GM21529 (cell line): ENCODE measurements around the gene HOXB3.

Experiments
- ATAC-seq: cut with Tn5 transposase; IDR thresholded peaks from one replicate; pipeline ENCODE4 v1.9.1; 2021; ENCODE audit not compliant: unreplicated experiment

The HOXB3 gene

DNA sequence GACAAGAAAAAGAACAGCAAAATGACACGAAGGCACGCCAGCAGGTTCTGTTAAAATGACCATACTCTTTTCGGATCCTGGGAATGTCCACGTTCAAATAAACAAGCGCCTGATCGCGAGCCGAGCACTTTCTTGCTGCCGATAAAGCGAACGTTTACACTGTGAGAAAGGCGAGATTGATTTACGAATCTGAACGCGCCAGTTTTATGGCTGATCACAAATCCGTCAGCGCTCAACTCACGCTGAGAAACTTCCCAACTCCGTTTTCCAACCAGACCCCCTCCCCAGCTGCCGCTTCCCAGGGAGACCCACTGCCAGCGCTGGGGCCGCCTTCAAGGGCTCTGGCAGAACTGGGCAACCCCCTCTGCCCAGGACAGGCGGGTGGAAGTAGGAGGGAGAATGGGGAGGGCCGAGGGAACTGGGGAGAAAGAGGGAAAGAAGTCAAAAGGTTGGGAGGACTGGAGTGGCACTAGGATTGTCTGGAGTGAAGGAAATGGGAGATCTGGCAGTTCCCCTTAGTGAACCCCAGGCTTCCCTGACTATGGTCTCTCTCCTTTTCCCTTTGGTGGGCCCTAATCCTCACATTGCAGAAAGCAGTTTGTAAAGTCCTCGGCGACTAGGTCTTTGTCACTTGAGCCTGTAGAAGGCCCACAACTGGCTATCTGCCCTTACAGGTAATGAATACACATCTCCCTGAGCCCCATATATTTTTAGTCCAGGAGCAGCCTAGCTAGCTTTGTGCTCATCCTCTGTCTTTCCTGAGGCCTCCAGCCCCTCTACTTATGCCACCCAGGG is 18.8 kb downstream of the HOXB3 start:
- no peak for ATAC-seq

DNA sequence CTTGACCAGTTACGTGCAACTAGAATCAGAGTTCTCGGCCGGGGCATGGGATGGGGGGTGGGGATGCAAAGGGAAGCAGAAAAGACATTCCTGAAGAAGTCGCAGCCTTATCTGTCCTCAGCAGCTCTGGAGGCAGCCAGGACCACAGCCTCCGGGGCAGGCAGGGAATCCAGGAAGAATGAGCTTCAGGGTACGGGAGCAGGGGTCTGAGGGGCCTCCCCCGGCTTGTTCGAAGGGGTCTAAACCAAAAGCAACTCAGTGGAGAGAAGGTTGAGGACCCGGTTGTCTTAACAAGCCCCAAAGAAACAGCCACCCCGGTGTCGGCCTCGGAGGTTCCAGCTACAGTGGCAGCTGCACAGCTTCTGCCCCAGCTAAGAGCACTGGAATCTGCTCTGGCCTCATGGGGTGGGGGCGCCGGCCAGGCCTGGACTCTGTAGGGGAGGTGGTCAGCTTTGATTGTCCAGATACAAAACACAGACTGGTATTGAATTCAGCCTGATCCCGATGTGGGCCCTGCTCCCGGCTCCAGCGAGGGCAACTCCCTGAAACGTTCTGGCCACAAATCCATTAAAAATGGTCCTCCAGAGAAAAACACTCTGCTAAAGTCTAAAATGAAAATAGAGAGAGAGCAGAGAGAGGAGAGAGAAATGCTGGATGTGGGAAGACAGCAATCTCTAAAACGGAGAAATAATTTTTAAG is 19.6 kb downstream of the HOXB3 start:
- ATAC-seq: no peak

DNA sequence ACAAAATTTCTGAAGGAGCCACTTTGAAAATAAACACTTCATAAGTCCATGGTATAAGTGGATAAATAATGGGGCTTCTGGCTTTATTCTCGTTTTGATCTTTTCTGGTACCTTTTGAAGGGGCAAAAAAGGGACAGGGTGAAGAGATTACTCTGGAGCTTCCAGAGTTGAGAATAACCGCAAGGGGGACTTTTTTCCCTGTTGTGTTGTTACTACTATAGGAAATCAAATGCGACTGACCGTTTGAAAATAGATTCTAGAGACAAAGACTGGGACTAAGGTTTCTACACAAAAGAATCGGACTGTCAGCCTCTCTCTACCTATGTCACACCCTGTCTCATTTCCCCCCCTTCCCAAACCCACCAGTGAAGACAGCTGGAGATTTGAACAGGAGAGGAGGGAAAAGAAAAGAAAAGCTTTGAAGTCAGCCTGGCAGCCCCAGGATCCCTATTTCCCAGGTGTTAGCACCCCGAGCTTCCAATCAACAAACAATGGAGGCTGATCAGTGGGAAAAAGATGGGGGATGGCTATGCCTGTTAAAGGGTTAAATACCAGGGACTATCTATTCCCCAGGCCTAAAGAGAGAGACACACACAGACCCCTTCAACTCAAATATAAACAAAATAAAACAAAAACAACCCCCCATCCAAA is 20.2 kb downstream of the HOXB3 start:
- no peak for ATAC-seq

DNA sequence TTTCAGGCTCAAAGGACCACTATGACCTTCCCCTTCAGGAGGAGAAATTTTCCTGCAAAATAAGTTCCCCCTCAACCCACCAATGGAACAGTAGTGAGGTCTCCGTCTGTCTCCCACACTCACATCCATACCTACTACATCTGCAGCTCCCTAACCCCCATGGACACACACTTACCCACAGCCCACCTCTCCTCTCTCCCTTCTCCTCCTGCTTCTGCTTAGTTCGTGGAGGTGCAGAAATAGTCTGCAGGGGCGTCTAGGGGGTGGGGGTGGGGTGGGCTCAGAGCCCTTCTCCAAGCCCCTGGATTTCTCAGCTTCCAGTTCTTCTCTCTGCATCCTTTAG is 20.8 kb downstream of the HOXB3 start:
- ATAC-seq: no peak

DNA sequence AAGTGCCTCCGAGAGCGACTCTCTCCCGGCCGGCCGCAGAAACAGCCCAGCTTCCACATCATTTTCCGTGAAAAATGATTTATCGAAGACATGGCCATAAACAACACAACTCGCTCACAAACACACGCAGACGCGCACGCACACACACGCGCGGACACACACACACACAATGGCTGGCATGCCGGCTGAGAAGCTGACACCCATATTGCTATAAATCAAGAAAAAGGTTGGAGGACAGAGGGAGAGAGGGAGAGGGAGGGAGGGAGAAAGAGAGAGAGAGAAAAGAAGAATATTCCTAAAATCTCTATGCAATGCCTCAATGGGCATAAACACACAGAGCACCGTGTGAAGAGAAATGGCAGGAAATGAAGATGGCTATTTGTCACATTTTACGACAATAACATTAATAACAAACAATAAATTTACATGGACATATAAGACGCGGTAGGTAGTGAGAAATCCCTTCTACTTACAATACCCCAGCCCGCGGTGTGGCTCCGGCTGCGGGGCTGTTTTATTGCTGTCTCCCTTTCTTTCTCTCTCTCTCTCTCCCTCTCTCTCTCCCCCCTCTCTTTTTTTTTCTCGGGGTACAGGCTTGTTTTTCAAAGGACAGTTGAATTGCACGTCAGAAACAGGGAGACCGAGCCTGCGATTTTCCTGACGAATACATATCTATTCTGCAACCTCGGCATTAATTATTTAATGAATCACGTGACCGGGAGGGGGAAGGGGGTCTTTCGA is 21.4 kb downstream of the HOXB3 start:
- no peak for ATAC-seq

- no peak for ATAC-seq
Observed at GRCh38 chr17:48567646-48568354, 22.2 kb downstream of the HOXB3 start.

DNA sequence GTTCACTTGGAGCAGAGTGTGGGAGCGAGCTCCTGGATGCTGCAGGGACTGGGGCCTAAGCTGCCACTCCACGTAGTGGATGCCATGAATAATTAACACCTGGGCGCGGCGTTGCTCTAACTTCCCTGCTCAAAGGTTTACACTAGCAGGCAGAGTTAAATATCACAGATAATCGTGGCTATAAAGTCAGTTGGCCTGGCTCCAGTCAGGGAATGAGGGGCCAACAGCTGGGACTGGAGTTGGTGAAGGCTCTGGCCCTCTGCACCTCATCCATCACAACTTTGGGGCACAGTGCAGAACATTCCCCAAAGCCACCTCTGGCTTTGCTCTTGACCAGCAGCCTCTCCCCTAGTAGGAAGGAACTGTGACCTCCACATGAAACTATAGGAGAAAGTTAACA is 22.8 kb downstream of the HOXB3 start:
- no peak for ATAC-seq

DNA sequence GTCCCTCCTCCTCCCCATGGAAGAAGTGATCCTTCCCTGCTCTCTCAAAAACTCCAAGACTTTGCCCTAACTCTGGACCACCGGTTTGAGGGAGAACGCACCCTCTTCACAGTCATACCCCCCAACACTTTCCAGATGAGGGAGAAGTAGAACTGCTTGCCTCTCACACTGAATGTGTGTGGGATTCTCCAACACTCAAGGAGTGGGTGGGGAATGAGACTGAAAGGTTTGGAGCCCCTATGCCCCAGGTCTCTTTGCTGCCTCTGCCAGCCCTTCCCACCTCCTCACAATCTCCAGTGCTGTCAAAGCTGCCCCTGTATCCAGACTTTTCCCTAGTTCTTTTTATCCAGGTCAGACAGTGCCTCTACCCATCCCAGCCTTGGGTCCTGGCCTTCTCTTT is 23.3 kb downstream of the HOXB3 start:
- no peak for ATAC-seq

DNA sequence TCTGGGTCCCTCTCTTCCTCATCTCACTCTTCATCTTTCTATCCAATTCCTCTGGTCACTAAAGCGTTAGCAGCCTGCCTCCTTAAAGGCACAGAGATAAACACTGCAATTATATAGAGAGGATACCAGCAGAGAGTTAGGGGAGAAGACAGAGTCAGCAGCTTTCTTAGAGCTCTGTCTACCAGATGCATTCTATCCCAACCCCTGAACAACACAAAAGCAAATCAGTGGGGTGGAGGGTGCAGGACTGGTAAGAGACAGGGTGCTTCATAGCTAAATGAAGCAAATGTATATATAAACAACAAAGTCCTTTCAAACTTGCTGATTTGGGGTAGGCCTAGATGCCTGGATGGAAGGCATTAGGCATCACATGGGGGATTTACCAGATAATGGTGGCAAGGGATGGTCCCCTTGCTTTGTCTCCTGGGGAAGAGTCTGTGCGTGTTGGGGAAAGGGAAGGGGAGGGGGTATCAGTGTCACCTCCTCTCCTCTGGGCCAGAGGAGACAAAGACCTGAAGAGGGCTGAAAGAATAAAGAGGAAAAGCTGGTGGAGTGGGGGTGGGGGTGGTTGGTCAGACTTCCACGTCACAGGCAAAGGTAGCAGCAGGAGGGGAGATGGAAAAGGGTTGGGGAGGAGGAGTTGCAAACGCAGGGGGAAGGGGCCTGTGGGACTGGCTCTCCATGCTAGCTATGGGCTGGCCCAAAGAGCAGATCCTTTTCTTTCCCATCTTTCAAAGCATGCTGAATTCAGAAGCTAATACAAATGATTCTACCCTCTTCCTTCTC is 23.9 kb downstream of the HOXB3 start:
- no peak for ATAC-seq

GRCh38 chr17:48565022-48565554 is 25.0 kb downstream of the HOXB3 start:
- ATAC-seq: no peak

DNA sequence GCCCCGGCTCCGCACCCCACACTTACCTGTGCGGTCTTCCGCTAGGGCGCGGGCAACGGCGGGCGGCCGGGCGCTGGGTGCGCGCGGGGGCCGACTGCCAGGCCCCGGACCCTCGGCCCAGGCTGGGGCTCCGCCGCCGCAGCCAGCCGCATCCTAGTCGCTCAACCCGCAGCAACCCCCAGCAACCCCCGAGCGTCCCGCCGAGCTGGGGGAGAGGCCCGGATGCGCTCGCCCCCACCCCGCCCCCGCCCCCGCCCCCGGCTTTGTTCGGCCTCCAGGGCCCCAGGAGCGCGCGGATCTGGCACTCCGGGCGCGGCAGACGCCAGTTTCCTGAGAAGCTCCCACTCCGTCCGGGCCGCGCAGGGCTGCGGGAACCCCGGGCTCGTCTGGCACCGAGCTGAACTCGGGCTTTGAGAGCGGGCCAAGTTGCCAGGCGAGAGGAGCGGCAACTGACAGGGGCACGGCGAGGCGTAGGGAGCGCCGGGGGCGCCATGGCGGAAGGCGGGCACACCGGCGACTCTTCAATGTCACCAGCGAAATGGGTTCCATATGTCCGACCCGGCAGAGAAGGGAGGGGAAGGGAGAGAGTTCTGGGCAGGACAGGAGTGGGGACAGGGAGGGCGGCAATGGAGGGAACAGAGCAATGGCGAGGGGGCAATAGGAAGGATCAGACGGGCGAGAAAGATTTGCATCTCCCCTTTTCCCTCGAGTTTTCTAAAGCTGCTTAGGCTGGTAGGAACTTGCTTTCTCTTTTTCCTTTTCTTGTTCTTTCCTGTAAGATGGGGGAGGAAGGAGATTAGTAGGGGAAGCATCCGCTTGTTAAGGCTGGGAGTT is 25.6 kb downstream of the HOXB3 start:
- ATAC-seq: no peak

GRCh38 chr17:48563867-48564187 is 26.2 kb downstream of the HOXB3 start:
- ATAC-seq: no peak

DNA sequence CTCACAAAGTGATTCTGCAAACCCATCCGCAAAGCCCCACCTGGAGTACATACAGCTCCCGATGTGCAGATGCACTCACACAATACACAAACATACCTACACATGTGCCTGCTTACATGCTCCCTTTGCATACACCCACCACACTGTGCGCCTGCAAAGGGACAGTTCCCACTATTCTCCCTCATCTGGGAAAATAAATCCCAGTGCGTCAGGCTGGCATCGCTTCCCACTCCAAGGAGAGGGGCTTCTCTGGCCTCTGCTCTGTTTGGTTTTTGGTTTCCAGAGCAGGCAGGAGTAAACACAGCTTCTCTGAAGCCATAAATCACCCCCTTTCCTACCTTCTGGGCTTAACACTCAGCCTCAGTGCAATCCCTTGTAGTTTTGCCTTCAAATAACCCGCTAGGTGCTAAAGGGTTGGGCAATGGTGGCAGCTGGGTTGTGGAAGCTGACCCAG is 26.6 kb downstream of the HOXB3 start:
- no peak for ATAC-seq

DNA sequence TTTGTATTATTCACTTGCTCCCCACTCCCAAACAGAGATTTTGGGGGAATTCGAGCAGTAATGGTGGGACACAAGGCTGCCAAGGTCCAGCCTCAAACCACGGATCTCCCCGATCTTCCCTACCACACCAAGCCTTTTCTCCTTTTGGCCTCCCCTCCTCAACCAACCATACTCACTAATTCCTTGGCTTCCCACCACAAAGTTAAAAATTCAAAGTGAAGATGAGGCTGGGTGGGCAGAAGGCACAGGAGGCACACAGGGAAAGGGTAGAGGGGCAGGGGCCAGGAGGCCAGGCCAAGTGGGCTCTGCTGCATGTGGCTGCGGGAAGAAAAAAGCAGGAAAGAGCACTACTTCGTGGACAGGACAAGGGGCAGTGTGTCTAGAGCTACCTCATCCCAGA is 27.1 kb downstream of the HOXB3 start:
- no peak for ATAC-seq

DNA sequence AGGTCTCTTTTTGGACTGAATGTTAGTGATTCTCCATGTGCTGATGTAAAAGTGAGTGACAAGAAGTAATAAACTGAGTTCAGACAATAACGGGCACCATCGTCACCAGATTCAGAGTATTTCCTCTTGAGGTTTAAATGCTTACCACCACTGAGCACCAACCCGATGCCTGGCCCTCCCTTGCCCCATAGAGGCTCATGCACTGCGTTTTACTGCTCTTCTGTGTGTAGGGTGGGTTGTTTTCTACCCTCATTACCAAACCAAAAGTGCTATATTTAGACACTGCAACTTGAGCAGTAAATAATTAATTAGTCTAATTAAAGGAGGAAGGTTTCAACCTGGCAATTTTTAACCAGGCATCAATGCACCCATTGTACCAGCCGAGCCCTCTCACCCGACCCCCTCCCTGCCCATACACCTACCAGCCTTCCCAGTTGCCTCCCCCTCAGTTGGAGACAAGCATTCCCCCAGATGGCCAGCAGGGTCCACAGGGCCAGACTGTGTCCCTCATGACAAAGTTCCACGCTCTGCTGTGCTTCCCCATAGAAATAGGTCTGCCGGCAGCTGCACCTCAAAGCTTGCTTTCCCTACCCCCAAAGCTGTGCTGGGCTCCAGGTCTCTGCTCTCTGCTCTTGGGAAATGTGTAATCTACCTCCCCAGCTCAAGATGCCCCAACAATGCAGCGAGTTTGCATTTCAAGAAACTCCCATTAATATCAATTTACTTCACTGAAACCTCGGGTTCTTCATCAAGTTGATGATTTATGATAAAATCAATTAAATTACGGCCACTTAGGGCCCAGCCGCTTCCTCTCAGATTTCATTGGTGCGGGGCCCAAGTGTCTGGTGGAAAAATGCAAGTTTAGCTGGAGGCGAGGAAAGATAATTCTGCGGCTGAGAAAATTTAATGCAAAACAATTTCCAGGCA is 27.9 kb downstream of the HOXB3 start:
- no peak for ATAC-seq

DNA sequence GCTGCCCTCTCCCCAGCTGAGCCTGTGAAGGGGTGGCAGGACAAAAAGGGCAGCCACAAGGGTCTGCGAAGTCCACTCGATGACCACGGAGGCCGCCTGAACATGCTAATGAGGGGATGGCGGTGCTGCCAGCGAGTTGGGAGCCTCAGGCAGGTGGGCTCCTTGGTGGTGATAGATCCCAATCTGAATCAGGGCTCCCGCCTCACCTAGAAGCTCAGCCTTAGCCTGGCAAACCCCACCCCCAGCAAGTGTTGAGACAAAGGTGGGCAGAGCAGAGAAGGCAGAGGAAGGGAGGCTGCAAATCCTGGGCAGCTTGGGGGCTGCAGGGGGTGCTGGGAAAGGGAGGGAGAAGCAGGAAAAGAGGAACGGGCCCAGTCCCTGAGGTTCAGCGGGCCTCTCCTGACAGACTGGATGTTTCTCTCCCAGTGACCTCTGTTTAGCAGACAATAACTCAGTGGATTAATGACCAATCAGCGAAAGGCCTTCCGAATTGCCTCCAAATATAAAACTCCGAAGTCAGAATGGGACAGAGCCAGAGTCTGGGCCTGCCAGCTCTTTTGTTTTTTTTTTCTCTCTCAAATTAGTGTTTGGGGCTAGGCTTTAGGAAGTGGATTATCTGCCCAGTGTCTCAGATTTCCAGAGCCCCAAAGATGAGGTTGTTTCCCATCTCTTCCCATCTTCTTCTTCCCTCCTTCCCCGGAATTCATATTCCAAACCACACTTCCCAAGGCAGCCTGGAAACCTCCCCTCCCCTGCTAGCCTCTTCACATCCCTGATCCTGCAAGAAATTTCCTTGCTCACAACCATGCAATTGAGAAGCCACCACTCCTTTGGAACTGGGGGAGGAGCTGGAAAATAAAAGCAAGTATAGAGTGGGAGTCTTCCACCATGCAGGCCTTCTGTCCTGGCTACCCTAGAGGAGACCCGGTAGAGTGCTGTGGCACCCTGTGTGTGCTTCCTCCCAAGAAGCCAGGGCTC is 29.9 kb downstream of the HOXB3 start:
- ATAC-seq: no peak
